AG09319 (cell line): ENCODE measurements around the gene DUT.

Source experiments
- DNase-seq: peaks from one replicate; pipeline ENCODE4 v3.0.0-alpha.2; 2010; ENCODE audit warnings: low read depth; ENCODE audit errors: extremely low read depth
- CTCF ChIP-seq: IDR thresholded peaks from 2 replicates; pipeline ENCODE4 v1.5.1; 2011; ENCODE audit warnings: low read depth, mild to moderate bottlenecking, inconsistent platforms, low read length, moderate library complexity

Gene DUT

GRCh38 chr15:48360841-48361240, 29.6 kb downstream of the DUT start:
- no peak for DNase-seq
- TF ChIP-seq CTCF = no peak

GRCh38 chr15:48361685-48362084, 30.5 kb downstream of the DUT start:
- TF ChIP-seq CTCF = no peak
- no peak for DNase-seq

GRCh38 chr15:48363474-48363873, 32.2 kb downstream of the DUT start:
- TF ChIP-seq CTCF = no peak
- no peak for DNase-seq

GRCh38 chr15:48365575-48365974, 34.3 kb downstream of the DUT start:
- DNase-seq = no peak
- no peak for TF ChIP-seq CTCF

- no peak for DNase-seq
- TF ChIP-seq CTCF = no peak
These were observed 35.5 kb downstream of the DUT start for GRCh38 chr15:48366584-48367312.

GRCh38 chr15:48367483-48367882, 36.3 kb downstream of the DUT start:
- no peak for DNase-seq
- TF ChIP-seq CTCF = no peak

GRCh38 chr15:48370460-48370859, 39.2 kb downstream of the DUT start:
- TF ChIP-seq CTCF = no peak
- peak; percentile 86 for DNase-seq
